GM13977 (cell line): ENCODE data around the gene BPTF.
"Not testable (repeated sequence)": the region's sequence is repeated elsewhere in the genome, so short reads cannot be mapped to it uniquely, and the experiment has no call there.

ENCODE experiments used
- DNase-seq: peaks from one replicate; pipeline ENCODE4 v3.0.0; 2012; ENCODE audit warnings: low spot score
- in situ Hi-C: fragments of 300-500 bp; cut with MboI; formaldehyde crosslinking; loops from one replicate; pipeline ENCODE4 v1.12.0; 2022; ENCODE audit warnings: low sequenced_read_pairs, low pct_unique_long_range_greater_than_20kb, mixed read lengths, inconsistent platforms; ENCODE audit not compliant: unreplicated experiment
- TF ChIP-seq, protein P1 (sequence below): IDR thresholded peaks from 2 replicates; pipeline ENCODE4 v1.5.1; 2012; ENCODE audit warnings: mild to moderate bottlenecking, control low read depth; ENCODE audit not compliant: insufficient read depth; ENCODE audit errors: extremely low read depth, missing control alignments

The BPTF gene

DNA sequence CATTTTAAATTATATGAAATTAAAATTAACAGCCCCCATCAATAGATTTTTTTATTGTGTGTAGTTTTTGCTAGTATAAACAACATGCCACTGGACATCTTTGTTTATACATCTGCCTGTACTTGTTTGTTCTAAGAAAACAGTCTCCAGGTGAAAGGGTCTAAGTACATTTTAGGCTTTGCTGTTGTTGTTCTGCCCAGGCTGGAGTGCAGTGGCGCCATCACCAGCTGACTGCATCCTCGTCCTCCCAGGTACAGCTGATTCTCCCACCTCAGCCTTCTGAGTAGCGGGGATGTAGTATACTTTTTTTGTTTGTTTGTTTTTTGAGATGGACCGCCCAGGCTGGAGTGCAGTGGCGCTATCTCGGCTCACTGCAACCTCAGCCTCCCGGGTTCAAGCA is 145.5 kb downstream of the BPTF start:
- TF ChIP-seq, protein P1, sequence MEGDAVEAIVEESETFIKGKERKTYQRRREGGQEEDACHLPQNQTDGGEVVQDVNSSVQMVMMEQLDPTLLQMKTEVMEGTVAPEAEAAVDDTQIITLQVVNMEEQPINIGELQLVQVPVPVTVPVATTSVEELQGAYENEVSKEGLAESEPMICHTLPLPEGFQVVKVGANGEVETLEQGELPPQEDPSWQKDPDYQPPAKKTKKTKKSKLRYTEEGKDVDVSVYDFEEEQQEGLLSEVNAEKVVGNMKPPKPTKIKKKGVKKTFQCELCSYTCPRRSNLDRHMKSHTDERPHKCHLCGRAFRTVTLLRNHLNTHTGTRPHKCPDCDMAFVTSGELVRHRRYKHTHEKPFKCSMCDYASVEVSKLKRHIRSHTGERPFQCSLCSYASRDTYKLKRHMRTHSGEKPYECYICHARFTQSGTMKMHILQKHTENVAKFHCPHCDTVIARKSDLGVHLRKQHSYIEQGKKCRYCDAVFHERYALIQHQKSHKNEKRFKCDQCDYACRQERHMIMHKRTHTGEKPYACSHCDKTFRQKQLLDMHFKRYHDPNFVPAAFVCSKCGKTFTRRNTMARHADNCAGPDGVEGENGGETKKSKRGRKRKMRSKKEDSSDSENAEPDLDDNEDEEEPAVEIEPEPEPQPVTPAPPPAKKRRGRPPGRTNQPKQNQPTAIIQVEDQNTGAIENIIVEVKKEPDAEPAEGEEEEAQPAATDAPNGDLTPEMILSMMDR = no peak
- DNase-seq = no peak
- in situ Hi-C loops = no loop called here

DNA sequence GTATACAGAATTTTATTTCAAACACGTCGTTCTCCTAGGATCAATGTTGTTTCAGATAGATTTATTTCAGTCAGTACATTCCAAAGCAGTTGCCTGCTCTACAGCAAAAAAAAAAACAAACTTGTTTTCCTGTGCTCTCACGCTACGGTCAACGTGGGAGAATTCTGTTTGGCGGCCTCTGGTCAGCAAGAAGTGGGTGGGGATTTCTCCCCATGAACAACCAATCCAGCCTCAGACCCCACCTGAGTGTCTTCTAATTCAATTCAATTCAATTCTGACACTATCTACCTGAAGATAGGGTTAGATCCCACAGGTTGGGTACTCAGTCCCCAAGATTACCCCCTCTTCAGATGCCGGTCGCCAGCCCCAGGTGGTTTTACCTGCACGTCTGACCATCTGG is 148.9 kb downstream of the BPTF start:
- DNase-seq = no peak
- in situ Hi-C loops = no loop called here
- TF ChIP-seq, protein P1 = no peak

DNA sequence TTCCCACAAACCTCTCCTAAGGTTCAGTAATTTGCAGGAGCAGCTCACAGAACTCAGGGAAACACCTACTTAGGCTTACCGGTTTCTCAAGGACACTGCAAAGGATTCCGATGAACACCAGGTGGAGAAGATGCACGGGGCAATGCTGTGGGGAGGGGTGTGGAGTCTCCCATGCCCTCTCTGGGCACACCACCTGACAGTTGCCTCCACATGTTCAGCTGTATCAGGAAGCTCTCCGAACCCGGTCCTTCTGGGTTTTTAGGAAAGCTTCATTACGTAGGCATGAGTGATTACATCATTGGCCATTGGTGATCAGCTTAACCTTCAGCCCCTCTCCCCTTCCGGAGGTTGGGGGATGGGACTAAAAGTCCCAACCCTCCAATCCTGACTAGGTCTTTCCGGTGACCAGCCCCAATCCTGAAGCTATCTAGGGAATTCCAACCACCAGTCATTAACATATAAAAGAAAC is 149.3 kb downstream of the BPTF start:
- TF ChIP-seq, protein P1 = no peak
- DNase-seq = no peak
- in situ Hi-C loops = no loop called here

DNA sequence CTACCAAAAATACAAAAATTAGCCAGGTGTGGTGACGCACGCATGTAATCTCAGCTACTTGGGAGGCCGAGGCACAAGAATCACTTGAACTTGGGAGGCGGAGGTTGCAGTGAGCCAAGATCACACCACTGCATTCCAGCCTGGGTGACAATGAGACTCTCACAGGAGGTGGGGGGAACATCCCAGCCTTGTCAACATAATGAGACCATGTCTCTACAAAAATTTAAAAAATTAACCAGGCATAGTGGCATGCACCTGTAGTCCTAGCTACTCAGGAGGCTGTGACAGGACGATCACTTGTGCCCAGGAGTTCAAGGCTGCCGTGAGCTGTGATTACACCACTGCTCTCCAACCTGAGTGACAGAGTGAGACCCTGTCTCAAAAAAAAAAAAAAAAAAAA is 151.0 kb downstream of the BPTF start:
- in situ Hi-C loops = not testable (repeated sequence)

DNA sequence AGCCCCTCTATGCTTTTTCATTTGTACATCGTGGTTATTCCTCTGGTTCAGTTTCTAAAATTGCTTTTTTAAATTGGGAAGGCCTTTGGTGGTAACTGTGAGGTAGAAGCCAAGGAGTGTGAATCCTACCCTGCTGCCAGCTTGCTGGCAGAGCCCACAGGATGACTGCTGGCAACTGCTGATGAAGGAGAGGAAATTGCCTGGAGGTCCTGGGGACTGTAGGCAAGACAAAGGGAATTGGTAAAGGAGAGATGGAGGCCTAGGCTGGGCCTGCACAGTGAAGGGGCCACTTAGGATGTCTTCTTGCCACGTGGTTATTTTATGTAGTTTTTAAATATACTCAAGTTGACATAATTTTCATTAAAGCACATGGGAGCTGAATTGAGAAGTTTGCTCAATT is 155.2 kb downstream of the BPTF start:
- in situ Hi-C loops = no loop called here
- no peak for DNase-seq
- TF ChIP-seq, protein P1 = no peak

More for the DNA sequence above, 151.0 kb downstream of the BPTF start:
- DNase-seq = not testable (repeated sequence)

DNA sequence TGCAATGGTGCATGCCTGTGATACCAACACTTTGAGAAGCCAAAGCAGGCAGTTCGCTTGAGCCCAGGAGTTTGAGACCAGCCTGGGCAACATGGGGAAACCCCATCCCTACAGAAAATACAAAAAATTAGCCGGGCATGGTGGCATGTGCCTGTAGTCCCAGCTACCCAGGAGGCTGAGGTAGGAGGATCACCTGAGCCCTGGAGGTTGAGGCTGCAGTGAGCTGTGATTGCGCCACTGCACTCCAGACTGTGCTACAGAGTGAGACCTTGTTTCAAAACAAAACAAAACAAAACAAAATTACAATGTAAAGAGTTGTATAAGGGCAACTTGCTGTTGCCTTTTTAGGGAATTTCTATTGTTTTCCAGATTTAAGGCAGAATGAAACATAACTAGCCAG is 155.6 kb downstream of the BPTF start:
- in situ Hi-C loops, DNase-seq: not testable (repeated sequence)

DNA sequence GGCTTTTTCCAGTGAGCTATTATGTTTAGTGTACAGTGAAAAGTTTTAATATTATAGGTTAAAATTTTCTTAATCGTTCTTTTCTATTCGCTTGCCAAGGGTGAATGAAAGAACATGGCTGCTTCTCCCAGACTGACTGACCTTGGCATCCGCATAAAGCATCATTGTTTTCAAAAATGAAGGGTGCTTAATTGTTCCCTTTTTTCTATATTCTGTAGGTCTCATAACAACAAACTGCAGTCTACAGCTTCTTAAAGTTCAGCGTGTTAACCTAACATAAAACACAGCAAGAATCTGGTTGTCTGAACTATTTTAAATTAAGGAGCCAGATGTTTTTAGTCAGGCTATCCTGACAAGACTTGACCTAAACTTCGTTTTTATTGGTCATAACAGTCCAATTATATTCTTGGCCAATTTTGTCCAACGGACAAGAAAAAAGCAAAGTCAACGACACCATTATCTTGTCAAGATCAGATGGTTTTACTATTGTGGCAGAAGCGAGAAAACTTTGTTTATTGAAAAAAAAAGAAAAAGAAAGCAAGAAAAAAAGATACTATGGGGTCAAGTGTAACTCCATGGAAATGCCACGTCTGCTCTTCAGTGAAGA is 156.8 kb downstream of the BPTF start:
- no peak for DNase-seq
- in situ Hi-C loops = no loop called here
- TF ChIP-seq, protein P1 = no peak
